BE2C (cell line): Measurements from ENCODE around the gene SLC12A4.
"Not testable (repeated sequence)": the region's sequence is repeated elsewhere in the genome, so short reads cannot be mapped to it uniquely, and the experiment has no call there.

Experiments
- DNase-seq: peaks from one replicate; pipeline ENCODE4 v3.0.0-alpha.2; 2020
- H3K27me3 ChIP-seq: fragments of 250-450 bp; sonication (Bioruptor Pico); 2 replicates; pipeline ENCODE4 v1.5.1; 2020; ENCODE audit warnings: mild to moderate bottlenecking
- H3K36me3 ChIP-seq: fragments of 250-450 bp; sonication (Bioruptor Pico); 2 replicates; pipeline ENCODE4 v1.5.1; 2020; ENCODE audit warnings: mild to moderate bottlenecking
- H3K4me1 ChIP-seq: fragments of 250-450 bp; sonication (Bioruptor Pico); 2 replicates; pipeline ENCODE4 v1.5.1; 2020
- H3K4me3 ChIP-seq: 2 replicates; pipeline ENCODE4 v1.5.1; 2011; ENCODE audit warnings: low read depth, low read length
- H3K9me3 ChIP-seq: fragments of 250-450 bp; sonication (Bioruptor Pico); 2 replicates; pipeline ENCODE4 v1.5.1; 2020
- CTCF ChIP-seq: IDR thresholded peaks from 2 replicates; pipeline ENCODE4 v1.5.1; 2012; ENCODE audit warnings: mild to moderate bottlenecking, low read depth, low read length

The SLC12A4 gene

DNA sequence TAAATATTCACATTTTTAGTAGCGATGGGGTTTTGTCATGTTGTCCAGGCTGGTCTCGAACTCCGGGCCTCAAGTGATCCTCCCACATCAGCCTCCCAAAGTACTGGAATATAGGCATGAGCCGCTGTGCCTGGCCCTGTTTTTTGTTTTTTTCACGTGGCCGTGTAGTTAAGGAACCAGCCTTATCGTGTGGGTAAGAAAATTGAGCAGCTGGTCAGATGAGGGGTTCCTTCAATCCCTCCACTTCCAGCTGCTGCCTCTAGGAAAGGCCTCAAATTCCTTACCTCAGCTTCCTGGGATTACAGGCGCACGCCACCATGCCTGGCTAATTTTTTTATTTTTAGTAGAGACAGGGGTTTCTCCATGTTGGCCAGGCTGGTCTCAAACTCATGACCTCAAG is 36.8 kb upstream of the SLC12A4 start:
- H3K9me3 ChIP-seq: no peaks in the 10 kb centered on the region
- no peak for TF ChIP-seq CTCF
- H3K36me3 ChIP-seq: no peaks in the 10 kb centered on the region
- H3K4me1 ChIP-seq: no peaks in the 10 kb centered on the region
- DNase-seq: no peak
- no peak overlapping the region for H3K4me3 ChIP-seq
- no peaks in the 10 kb centered on the region for H3K27me3 ChIP-seq

DNA sequence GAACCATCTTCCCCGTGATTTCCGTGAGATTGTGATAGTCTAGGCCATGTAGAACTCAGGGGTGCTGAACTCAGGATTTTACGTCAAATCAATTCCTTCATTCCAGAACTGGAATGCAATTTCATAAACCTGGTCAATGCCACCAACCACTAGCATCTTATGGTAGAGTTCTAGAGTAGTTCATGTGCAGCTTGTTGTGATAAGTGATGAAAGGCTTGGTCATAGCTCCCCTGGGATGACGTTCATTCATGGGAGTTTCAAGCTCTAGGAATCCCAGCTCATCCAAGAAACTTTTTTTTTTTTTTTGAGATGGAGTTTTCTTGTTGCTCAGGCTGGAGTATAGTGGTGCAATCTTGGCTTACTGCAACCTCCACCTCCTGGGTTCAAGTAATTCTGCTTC is 34.6 kb upstream of the SLC12A4 start:
- Histone ChIP-seq H3K9me3 (no peaks in the 10 kb centered on the region; the same call in 1 of the 2 replicates), H3K4me3 (no peak overlapping the region), H3K36me3 (no peaks in the 10 kb centered on the region), H3K27me3 (no peaks in the 10 kb centered on the region), H3K4me1 (no peaks in the 10 kb centered on the region)
- DNase-seq: no peak
- TF ChIP-seq CTCF: no peak

DNA sequence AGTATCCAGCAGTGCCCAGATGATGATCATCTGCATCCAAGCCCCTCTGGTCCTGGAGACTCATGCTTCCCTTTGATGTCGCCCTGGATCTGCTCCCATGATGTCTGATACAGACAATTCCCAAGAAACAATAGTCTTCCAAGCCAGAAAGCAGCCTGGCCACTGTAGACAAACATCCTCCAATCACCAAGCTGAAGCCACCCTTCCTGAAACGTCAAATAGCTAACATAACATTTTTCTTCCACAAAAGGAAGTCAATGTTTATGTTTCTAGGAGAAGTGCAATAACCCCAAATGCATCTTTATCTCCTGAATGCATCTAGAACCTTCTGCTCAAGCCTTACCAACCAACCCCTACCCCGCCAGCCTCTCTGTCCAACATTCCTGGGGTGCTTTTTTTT is 32.0 kb upstream of the SLC12A4 start:
- no peak for TF ChIP-seq CTCF
- H3K4me1 ChIP-seq: no peaks in the 10 kb centered on the region
- DNase-seq: no peak

DNA sequence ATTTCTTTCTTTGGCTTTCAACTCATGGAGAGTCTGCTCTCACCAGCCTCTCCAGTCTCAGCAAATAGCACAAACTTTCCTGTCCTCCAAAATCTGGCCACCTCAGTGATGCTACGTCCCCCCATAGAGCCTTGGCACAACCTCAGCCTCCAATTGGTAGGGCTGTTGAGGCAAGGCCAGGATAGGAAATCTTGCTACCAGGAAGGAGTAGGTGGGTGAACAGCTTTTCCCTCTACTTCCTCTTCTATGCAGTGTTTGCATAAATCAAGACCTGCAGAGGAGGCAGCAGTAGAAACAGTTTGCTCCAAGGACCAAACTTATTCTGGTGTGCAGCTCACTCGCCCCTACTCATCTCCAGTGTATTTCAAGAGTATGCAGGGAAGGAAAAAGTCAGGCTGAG is 31.5 kb upstream of the SLC12A4 start:
- Histone ChIP-seq H3K9me3 (no peaks in the 10 kb centered on the region; the same call in 1 of the 2 replicates), H3K36me3 (no peaks in the 10 kb centered on the region), H3K4me3 (no peak overlapping the region), H3K27me3 (no peaks in the 10 kb centered on the region), H3K4me1 (no peaks in the 10 kb centered on the region)
- TF ChIP-seq CTCF: no peak
- DNase-seq: no peak

More for the DNA sequence above, 32.0 kb upstream of the SLC12A4 start:
- Histone ChIP-seq H3K9me3 (no peaks in the 10 kb centered on the region; the same call in 1 of the 2 replicates), H3K4me3 (no peak overlapping the region), H3K27me3 (no peaks in the 10 kb centered on the region), H3K36me3 (no peaks in the 10 kb centered on the region)

- not testable (repeated sequence) for H3K27me3 ChIP-seq, H3K4me3 ChIP-seq, H3K36me3 ChIP-seq, DNase-seq, H3K9me3 ChIP-seq, H3K4me1 ChIP-seq
Measured at GRCh38 chr16:67998779-67999688, 30.6 kb upstream of the SLC12A4 start, which contains the start of gene DPEP2. DPEP2 (minus strand) TSS chr16:67999484; CDS start chr16:67993212, 6,272 bp downstream.

- H3K4me1 ChIP-seq, H3K36me3 ChIP-seq, H3K9me3 ChIP-seq, DNase-seq, H3K27me3 ChIP-seq, H3K4me3 ChIP-seq: not testable (repeated sequence)
Measured at GRCh38 chr16:67998231-67998778, 29.9 kb upstream of the SLC12A4 start.

DNA sequence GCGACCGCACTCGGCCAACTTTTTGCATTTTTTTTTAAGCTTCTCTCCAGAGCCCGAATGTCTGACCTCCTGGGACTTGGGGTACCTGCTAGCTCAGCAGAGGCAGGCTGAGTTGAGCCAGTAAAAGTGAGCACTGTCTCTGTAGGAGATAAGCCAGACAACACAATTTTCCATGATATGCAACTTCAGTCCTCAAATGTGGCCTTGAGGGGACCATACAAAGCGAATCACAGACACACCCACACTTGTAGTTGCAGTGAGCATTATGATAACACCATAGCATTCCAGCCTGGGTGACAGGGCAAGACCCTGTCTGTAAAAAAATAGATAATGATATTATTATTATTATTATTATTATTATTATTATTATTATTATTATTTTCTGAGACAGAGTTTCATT is 28.2 kb upstream of the SLC12A4 start:
- no peaks in the 10 kb centered on the region; the same call in 1 of the 2 replicates for H3K9me3 ChIP-seq
- no peaks in the 10 kb centered on the region for H3K36me3 ChIP-seq
- no peak for TF ChIP-seq CTCF
- H3K4me3 ChIP-seq: no peak overlapping the region
- no peaks in the 10 kb centered on the region for H3K4me1 ChIP-seq
- H3K27me3 ChIP-seq: no peaks in the 10 kb centered on the region
- no peak for DNase-seq
